Astrocyte (in vitro differentiated cells and primary cell): ENCODE data around the gene CEACAM16.

Source experiments
- EZH2 ChIP-seq: IDR thresholded peaks from 2 replicates; pipeline ENCODE4 v1.6.1; 2012; ENCODE audit warnings: mild to moderate bottlenecking, low read length, inconsistent platforms; ENCODE audit not compliant: insufficient read depth
- TF ChIP-seq, protein P1 (sequence below): IDR thresholded peaks from 2 replicates; pipeline ENCODE4 v1.5.1; 2011; ENCODE audit warnings: low read depth, mild to moderate bottlenecking, inconsistent platforms, low read length, moderate library complexity; ENCODE audit not compliant: insufficient read depth

DNA sequence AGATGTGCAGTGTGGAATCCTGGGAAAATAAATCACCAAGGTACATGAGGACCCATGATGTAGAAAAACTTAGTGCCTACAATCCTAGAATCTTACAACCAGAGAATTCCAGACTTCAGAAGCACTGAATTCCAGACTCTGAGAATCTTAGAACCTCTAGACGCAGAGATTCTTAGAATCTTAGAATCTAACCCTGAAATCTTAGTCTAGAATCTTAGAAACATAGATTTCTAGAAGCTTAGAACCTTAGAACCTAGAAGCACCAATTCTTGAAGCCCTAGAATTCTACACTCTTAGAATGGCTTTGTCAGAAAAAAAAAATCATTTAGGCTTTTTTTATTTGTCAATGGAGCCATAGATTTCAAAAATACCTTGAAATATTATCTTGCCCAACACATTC lies 6.0 kb downstream of the CEACAM16 start:
- TF ChIP-seq, protein P1, sequence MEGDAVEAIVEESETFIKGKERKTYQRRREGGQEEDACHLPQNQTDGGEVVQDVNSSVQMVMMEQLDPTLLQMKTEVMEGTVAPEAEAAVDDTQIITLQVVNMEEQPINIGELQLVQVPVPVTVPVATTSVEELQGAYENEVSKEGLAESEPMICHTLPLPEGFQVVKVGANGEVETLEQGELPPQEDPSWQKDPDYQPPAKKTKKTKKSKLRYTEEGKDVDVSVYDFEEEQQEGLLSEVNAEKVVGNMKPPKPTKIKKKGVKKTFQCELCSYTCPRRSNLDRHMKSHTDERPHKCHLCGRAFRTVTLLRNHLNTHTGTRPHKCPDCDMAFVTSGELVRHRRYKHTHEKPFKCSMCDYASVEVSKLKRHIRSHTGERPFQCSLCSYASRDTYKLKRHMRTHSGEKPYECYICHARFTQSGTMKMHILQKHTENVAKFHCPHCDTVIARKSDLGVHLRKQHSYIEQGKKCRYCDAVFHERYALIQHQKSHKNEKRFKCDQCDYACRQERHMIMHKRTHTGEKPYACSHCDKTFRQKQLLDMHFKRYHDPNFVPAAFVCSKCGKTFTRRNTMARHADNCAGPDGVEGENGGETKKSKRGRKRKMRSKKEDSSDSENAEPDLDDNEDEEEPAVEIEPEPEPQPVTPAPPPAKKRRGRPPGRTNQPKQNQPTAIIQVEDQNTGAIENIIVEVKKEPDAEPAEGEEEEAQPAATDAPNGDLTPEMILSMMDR: no peak
- TF ChIP-seq EZH2: no peak
